ENCODE data around the gene SESN2.

The SESN2 gene, protein sequence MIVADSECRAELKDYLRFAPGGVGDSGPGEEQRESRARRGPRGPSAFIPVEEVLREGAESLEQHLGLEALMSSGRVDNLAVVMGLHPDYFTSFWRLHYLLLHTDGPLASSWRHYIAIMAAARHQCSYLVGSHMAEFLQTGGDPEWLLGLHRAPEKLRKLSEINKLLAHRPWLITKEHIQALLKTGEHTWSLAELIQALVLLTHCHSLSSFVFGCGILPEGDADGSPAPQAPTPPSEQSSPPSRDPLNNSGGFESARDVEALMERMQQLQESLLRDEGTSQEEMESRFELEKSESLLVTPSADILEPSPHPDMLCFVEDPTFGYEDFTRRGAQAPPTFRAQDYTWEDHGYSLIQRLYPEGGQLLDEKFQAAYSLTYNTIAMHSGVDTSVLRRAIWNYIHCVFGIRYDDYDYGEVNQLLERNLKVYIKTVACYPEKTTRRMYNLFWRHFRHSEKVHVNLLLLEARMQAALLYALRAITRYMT

GRCh38 chr1:28259252-28259933 is at the start of gene SESN2:
Gene SESN2 (plus strand): TSS chr1:28259518. CDS start chr1:28259848, 330 bp downstream.
- DNase-seq (peak; percentile 99), ATAC-seq (ENCODE audit: insufficient read depth, low read depth) (peak; percentile 92)
- peaks cover 39% of the 10 kb centered on the region for H3K4me1 ChIP-seq (ENCODE audit: insufficient read depth, low read length)
- TF ChIP-seq EZH2 (IDR thresholded peaks at IDR 0.05; ENCODE audit: borderline replicate concordance, low read depth, low read length, severe bottlenecking), result no peak
- TF ChIP-seq, protein P1, sequence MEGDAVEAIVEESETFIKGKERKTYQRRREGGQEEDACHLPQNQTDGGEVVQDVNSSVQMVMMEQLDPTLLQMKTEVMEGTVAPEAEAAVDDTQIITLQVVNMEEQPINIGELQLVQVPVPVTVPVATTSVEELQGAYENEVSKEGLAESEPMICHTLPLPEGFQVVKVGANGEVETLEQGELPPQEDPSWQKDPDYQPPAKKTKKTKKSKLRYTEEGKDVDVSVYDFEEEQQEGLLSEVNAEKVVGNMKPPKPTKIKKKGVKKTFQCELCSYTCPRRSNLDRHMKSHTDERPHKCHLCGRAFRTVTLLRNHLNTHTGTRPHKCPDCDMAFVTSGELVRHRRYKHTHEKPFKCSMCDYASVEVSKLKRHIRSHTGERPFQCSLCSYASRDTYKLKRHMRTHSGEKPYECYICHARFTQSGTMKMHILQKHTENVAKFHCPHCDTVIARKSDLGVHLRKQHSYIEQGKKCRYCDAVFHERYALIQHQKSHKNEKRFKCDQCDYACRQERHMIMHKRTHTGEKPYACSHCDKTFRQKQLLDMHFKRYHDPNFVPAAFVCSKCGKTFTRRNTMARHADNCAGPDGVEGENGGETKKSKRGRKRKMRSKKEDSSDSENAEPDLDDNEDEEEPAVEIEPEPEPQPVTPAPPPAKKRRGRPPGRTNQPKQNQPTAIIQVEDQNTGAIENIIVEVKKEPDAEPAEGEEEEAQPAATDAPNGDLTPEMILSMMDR (IDR thresholded peaks at IDR 0.05; ENCODE audit: borderline replicate concordance, extremely low read depth, low read length, poor library complexity, severe bottlenecking), result no peak
- no peaks in the 10 kb centered on the region for H3K27me3 ChIP-seq (ENCODE audit: insufficient read depth, low read length, poor library complexity)
- peaks cover 28% of the 10 kb centered on the region; the same call in 1 of the 2 replicates for H4K20me1 ChIP-seq (ENCODE audit: insufficient read depth, low read length)
- peaks cover 44% of the 10 kb centered on the region for H3K79me2 ChIP-seq (ENCODE audit: insufficient read depth, low read length)
- H3K4me2 ChIP-seq (ENCODE audit: insufficient read depth, low read length), result peak within 1 kb of the TSS; percentile 97
- peak within 1 kb of the TSS; percentile 76 for H3K27ac ChIP-seq (ENCODE audit: low read length)
- no peaks in the 10 kb centered on the region for H3K9me3 ChIP-seq (ENCODE audit: insufficient read depth, low read length, severe bottlenecking)
- H2AFZ ChIP-seq (ENCODE audit: low read depth, low read length), result peak within 1 kb of the TSS; percentile 90
- H3K4me3 ChIP-seq (ENCODE audit: low read depth in 1 of 2, low read length in 2 of 2), result peak within 1 kb of the TSS; percentile 79 to 97
- peak within 1 kb of the TSS; percentile 87 for H3K9ac ChIP-seq (ENCODE audit: low read depth, low read length)
- no peaks in the 10 kb centered on the region for H3K36me3 ChIP-seq (ENCODE audit: insufficient read depth, low read length)

GRCh38 chr1:28209700-28210099 is 49.6 kb upstream of the SESN2 start:
- Histone ChIP-seq H3K79me2 (ENCODE audit: insufficient read depth, low read length) (peaks cover 24% of the 10 kb centered on the region), H3K36me3 (ENCODE audit: insufficient read depth, low read length) (peaks cover 82% of the 10 kb centered on the region), H3K27ac (ENCODE audit: low read length) (no peak overlapping the region), H3K4me2 (ENCODE audit: insufficient read depth, low read length) (no peak overlapping the region), H4K20me1 (ENCODE audit: insufficient read depth, low read length) (no peaks in the 10 kb centered on the region; the same call in 1 of the 2 replicates), H3K4me1 (ENCODE audit: insufficient read depth, low read length) (no peaks in the 10 kb centered on the region), H3K9me3 (ENCODE audit: insufficient read depth, low read length, severe bottlenecking) (no peaks in the 10 kb centered on the region), H2AFZ (ENCODE audit: low read depth, low read length) (no peak overlapping the region), H3K4me3 (ENCODE audit: low read depth in 1 of 2, low read length in 2 of 2) (no peak overlapping the region), H3K9ac (ENCODE audit: low read depth, low read length) (no peak overlapping the region), H3K27me3 (ENCODE audit: insufficient read depth, low read length, poor library complexity) (no peaks in the 10 kb centered on the region)
- no peak for DNase-seq
- no peak for ATAC-seq (ENCODE audit: insufficient read depth, low read depth)
- TF ChIP-seq EZH2 (IDR thresholded peaks at IDR 0.05; ENCODE audit: borderline replicate concordance, low read depth, low read length, severe bottlenecking), result no peak
- TF ChIP-seq, protein P1 (IDR thresholded peaks at IDR 0.05; ENCODE audit: borderline replicate concordance, extremely low read depth, low read length, poor library complexity, severe bottlenecking), result no peak

DNA sequence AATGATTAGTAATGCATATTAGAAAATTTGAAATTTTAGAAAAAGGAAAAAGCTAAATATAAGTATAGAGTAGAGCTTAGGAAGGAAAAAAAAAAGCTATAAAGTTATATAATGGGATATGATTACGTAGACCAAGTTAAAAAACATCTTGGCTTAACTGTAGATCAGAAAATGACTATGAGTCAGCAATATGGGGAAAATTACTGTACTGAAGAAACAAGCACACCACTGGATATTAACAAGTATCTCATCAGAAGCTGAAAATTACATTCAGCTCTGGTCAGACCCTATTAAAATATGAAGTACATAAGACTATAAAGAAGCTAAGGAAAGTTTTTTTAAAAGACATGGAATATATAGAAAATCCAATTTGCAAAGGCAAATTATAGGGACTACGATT is 46.0 kb upstream of the SESN2 start:
- no peak overlapping the region for H3K9ac ChIP-seq (ENCODE audit: low read depth, low read length)
- TF ChIP-seq EZH2 (IDR thresholded peaks at IDR 0.05; ENCODE audit: borderline replicate concordance, low read depth, low read length, severe bottlenecking), result no peak
- TF ChIP-seq, protein P1 (IDR thresholded peaks at IDR 0.05; ENCODE audit: borderline replicate concordance, extremely low read depth, low read length, poor library complexity, severe bottlenecking), result no peak
- ATAC-seq (ENCODE audit: insufficient read depth, low read depth) (no peak), DNase-seq (no peak)
- no peak overlapping the region for H2AFZ ChIP-seq (ENCODE audit: low read depth, low read length)
- no peak overlapping the region for H3K4me2 ChIP-seq (ENCODE audit: insufficient read depth, low read length)
- H3K79me2 ChIP-seq (ENCODE audit: insufficient read depth, low read length), result peaks cover 32% of the 10 kb centered on the region
- H3K4me3 ChIP-seq (ENCODE audit: low read depth in 1 of 2, low read length in 2 of 2), result no peak overlapping the region
- no peaks in the 10 kb centered on the region; the same call in 1 of the 2 replicates for H4K20me1 ChIP-seq (ENCODE audit: insufficient read depth, low read length)
- no peaks in the 10 kb centered on the region for H3K4me1 ChIP-seq (ENCODE audit: insufficient read depth, low read length)
- H3K27me3 ChIP-seq (ENCODE audit: insufficient read depth, low read length, poor library complexity), result no peaks in the 10 kb centered on the region
- no peaks in the 10 kb centered on the region for H3K9me3 ChIP-seq (ENCODE audit: insufficient read depth, low read length, severe bottlenecking)
- H3K36me3 ChIP-seq (ENCODE audit: insufficient read depth, low read length), result peaks cover 55% of the 10 kb centered on the region
- H3K27ac ChIP-seq (ENCODE audit: low read length), result no peak overlapping the region
